SH-SY5Y (cell line): Measurements from ENCODE around the gene PORCN.

Source experiments
- GATA2 ChIP-seq: IDR thresholded peaks from 2 replicates; pipeline ENCODE4 v1.6.1; 2011; ENCODE audit warnings: mild to moderate bottlenecking, low read depth, low read length
- GATA3 ChIP-seq: IDR thresholded peaks from 2 replicates; pipeline ENCODE4 v1.6.1; 2011; ENCODE audit warnings: low read depth, mild to moderate bottlenecking, low read length, moderate library complexity

GRCh38 chrX:48508400-48509244 lies at the start of gene PORCN:
- no peak for TF ChIP-seq GATA2
- no peak for TF ChIP-seq GATA3
